ENCODE results near the gene SEPTIN3.

The SEPTIN3 gene, protein sequence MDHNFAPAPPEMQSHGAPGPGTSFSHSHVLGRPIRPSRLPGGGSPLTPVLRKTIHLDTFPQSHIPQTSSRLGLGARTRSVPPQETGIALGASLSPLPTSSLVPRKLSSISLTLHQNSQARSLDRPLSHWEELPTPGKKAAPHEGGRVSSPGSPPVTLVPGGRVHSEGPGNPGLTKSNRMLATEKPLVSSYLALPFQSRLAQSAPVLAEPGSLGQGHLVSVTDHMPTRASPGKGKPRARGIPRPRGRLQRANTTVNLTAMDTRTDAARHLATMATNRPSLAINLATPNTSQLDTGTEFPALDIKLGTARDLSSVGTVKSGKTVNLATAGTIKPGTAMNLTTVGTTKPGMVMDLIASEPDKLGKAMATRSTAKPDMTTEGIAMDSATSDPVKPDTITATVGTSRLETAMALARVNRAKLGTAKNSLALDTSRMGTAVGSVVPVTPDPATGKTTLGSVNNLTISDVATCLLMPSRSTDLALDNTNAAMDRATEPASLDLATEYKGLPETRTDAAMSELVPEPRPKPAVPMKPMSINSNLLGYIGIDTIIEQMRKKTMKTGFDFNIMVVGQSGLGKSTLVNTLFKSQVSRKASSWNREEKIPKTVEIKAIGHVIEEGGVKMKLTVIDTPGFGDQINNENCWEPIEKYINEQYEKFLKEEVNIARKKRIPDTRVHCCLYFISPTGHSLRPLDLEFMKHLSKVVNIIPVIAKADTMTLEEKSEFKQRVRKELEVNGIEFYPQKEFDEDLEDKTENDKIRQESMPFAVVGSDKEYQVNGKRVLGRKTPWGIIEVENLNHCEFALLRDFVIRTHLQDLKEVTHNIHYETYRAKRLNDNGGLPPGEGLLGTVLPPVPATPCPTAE

DNA sequence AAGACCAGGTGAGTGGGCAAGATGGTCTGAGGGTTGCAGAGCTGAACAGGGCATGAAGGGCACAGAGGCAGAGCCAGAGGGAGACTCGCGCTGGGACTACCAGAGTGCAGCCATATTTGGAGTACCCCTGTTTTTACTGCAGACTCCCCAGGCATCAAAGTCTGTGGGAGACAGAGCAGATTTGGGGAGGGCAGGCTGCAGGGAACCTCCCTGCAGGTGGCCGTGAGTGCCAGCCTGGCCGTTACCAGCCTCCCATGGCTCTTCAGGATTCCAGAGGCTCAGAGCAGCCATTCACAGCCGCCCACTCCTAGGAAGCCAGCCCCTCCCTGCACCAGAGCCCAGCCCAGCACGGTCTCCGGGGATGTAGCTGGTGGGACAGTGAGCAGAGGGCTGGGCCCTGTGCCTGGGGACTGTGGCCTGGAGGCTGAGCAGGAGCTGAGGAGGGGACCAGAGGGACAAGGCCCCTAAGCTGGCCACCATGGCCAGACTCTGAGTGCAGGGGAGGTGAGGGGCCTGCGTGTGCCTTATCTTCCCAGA lies at the start of gene SEPTIN3:
Gene SEPTIN3 (plus strand): TSS at position 334 of the 537 bp plus-strand sequence. CDS start 2,050 bp downstream, outside the sequence.
- no peak for DNase-seq (ENCODE audit: extremely low spot score)
- ChIA-PET POLR2A (interaction anchor here (0.8 to 1.5 kb wide), 3 partner anchors 23 to 122 kb away, joined by 3 to 4 read pairs (median 3); partner anchors contain the start of genes CENPM and NDUFA6), CTCF (interaction anchor here (0.9 kb wide), 1 partner anchor 144 kb away, joined by 5 read pairs; no protein-coding TSS in a partner anchor)
- no peak for TF ChIP-seq ELF4 (IDR thresholded peaks at IDR 0.05)
- no peak for TF ChIP-seq SUZ12 (IDR thresholded peaks at IDR 0.05)
- no peak for TF ChIP-seq LEF1 (IDR thresholded peaks at IDR 0.05; ENCODE audit: borderline replicate concordance)
- no peak for TF ChIP-seq HDGF (IDR thresholded peaks at IDR 0.05; ENCODE audit: borderline replicate concordance)
- TF ChIP-seq, protein P1, sequence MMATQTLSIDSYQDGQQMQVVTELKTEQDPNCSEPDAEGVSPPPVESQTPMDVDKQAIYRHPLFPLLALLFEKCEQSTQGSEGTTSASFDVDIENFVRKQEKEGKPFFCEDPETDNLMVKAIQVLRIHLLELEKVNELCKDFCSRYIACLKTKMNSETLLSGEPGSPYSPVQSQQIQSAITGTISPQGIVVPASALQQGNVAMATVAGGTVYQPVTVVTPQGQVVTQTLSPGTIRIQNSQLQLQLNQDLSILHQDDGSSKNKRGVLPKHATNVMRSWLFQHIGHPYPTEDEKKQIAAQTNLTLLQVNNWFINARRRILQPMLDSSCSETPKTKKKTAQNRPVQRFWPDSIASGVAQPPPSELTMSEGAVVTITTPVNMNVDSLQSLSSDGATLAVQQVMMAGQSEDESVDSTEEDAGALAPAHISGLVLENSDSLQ (IDR thresholded peaks at IDR 0.05) = no peak
- no peak for TF ChIP-seq ARNT (IDR thresholded peaks at IDR 0.05)
- TF ChIP-seq ZNF384 (IDR thresholded peaks at IDR 0.05) = no peak
- no peak for TF ChIP-seq BHLHE40 (IDR thresholded peaks at IDR 0.05; ENCODE audit: borderline replicate concordance)
- TF ChIP-seq NFRKB (IDR thresholded peaks at IDR 0.05) = no peak
- no peak for TF ChIP-seq L3MBTL2 (conservative IDR thresholded peaks at IDR 0.05)
- no peak for TF ChIP-seq SP1 (IDR thresholded peaks at IDR 0.05)
- no peak for TF ChIP-seq TARDBP (IDR thresholded peaks at IDR 0.05)
- no peak for TF ChIP-seq FOXM1 (IDR thresholded peaks at IDR 0.05; ENCODE audit: borderline replicate concordance)
- no peak for TF ChIP-seq FOXA1 (IDR thresholded peaks at IDR 0.05)
- TF ChIP-seq FOXK2 (IDR thresholded peaks at IDR 0.05) = no peak
- no peak for TF ChIP-seq CTBP1 (IDR thresholded peaks at IDR 0.05; ENCODE audit: borderline replicate concordance)

DNA sequence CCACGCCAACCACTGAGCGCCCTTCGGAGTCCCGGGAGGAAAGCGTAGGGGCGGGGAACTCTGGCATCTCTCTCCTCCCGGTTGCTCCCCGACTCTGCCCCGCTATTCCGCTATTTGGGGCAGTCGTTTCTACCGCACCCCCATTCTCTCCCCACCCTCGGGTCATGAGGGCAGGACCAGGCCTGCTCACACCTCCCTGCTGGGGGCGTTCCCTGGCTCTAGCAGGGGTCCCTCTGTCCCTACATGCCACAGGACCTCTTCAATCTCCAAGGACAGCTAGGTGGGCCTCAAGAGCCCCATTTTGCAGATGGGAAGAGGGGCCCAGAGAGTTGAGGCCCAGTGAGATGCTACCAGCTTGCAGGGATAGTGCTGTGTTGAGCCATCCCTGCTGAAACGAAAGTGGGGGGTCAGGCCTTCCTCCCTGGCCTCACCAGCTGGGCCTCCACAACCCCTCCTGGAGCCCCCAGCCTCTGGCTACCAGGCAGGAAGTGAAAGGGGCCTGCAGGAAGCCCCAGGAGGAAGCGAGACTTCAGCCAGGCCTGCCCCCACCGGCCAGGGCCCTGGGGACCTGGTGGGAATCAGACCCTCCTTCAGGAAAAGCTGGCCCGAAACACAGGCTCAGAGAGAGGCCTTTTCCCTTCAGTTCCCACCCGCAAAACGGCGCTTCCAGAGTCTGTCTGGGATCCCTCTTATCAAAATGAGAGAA lies 48.8 kb upstream of the SEPTIN3 start:
- TF ChIP-seq SUZ12 (IDR thresholded peaks at IDR 0.05) (no peak), ELF4 (IDR thresholded peaks at IDR 0.05) (no peak), ARNT (IDR thresholded peaks at IDR 0.05) (no peak), NFRKB (IDR thresholded peaks at IDR 0.05) (no peak), SP1 (IDR thresholded peaks at IDR 0.05) (no peak), BHLHE40 (IDR thresholded peaks at IDR 0.05; ENCODE audit: borderline replicate concordance) (no peak), FOXM1 (IDR thresholded peaks at IDR 0.05; ENCODE audit: borderline replicate concordance) (no peak), L3MBTL2 (conservative IDR thresholded peaks at IDR 0.05) (no peak), FOXA1 (IDR thresholded peaks at IDR 0.05) (no peak), ZNF384 (IDR thresholded peaks at IDR 0.05) (no peak), LEF1 (IDR thresholded peaks at IDR 0.05; ENCODE audit: borderline replicate concordance) (no peak), CTBP1 (IDR thresholded peaks at IDR 0.05; ENCODE audit: borderline replicate concordance) (no peak), FOXK2 (IDR thresholded peaks at IDR 0.05) (no peak), TARDBP (IDR thresholded peaks at IDR 0.05) (no peak), HDGF (IDR thresholded peaks at IDR 0.05; ENCODE audit: borderline replicate concordance) (no peak)
- TF ChIP-seq, protein P1 (IDR thresholded peaks at IDR 0.05) = no peak
- no peak for DNase-seq (ENCODE audit: extremely low spot score)
- CTCF ChIA-PET = no interaction called here
- POLR2A ChIA-PET = no interaction called here

DNA sequence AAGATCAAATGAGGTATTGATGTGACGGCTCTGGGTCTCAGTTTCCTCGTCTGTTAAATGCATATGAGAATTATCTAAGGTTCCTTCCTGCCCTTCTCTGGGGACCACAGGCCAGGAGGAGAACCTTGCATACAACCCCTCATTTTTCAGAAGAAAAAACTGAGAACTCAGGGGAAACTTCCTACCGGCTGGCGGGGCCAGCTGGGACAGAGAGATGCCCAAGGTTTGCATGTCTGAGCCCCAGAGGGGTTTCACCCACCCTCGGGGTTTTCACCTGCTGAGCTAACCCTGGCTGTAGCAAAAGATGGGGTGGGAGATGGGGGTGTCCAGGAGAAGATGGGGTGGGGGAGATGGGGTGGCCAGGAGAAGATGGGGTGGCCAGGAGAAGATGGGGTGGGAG lies 46.9 kb upstream of the SEPTIN3 start:
- POLR2A ChIA-PET = interaction anchor here (1.2 kb wide), 1 partner anchor 123 kb away, joined by 5 read pairs; no protein-coding TSS in a partner anchor
- no peak for DNase-seq (ENCODE audit: extremely low spot score)
- CTCF ChIA-PET = no interaction called here
- no peak for TF ChIP-seq CTBP1 (IDR thresholded peaks at IDR 0.05; ENCODE audit: borderline replicate concordance)
- TF ChIP-seq BHLHE40 (IDR thresholded peaks at IDR 0.05; ENCODE audit: borderline replicate concordance) = no peak
- no peak for TF ChIP-seq SP1 (IDR thresholded peaks at IDR 0.05)
- TF ChIP-seq TARDBP (IDR thresholded peaks at IDR 0.05) = no peak
- no peak for TF ChIP-seq FOXK2 (IDR thresholded peaks at IDR 0.05)
- no peak for TF ChIP-seq LEF1 (IDR thresholded peaks at IDR 0.05; ENCODE audit: borderline replicate concordance)
- no peak for TF ChIP-seq ZNF384 (IDR thresholded peaks at IDR 0.05)

DNA sequence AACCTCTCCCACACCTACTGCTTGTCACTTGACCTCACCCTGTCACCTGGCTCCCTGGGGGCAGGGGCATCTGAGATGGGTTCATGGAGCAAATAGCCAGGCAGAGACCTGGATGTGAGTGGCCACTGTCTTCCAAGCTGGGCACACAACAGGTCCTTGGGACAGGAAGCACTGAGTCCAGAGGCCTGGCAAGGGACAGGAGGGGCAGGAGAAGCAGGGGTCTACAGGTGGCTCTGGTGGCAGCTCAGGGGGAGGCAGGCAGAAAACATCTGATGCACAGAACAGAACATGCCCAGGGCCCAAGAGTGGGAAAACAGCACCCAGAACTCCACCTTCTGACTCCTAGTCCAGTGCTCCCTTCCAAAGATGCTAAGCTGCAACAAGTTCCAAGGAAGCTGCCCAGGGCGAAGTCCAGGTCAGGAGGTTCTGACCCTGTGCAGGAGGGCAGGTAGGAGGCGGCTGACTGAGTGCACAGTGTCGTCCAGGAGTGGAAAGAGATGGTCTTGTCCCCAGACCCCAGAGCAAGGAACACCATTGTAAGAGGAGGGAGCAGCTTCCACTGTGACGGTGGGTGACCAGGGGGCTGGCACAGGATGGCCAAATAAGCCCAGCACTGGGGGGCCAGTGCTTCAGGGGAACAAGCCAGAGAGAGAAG lies 46.2 kb upstream of the SEPTIN3 start:
- ChIA-PET POLR2A (interaction anchor here (1.2 to 2.2 kb wide), 3 partner anchors 8 to 123 kb away, joined by 4 to 8 read pairs (median 5); partner anchors contain the start of genes CENPM and SHISA8), CTCF (interaction anchor here (0.8 to 0.9 kb wide), 2 partner anchors 61 to 168 kb away, joined by 4 to 8 read pairs; no protein-coding TSS in a partner anchor)
- no peak for TF ChIP-seq LEF1 (IDR thresholded peaks at IDR 0.05; ENCODE audit: borderline replicate concordance)
- no peak for TF ChIP-seq FOXM1 (IDR thresholded peaks at IDR 0.05; ENCODE audit: borderline replicate concordance)
- no peak for TF ChIP-seq L3MBTL2 (conservative IDR thresholded peaks at IDR 0.05)
- no peak for TF ChIP-seq FOXA1 (IDR thresholded peaks at IDR 0.05)
- TF ChIP-seq ELF4 (IDR thresholded peaks at IDR 0.05) = no peak
- TF ChIP-seq, protein P1 (IDR thresholded peaks at IDR 0.05) = no peak
- no peak for TF ChIP-seq BHLHE40 (IDR thresholded peaks at IDR 0.05; ENCODE audit: borderline replicate concordance)
- TF ChIP-seq HDGF (IDR thresholded peaks at IDR 0.05; ENCODE audit: borderline replicate concordance) = no peak
- TF ChIP-seq NFRKB (IDR thresholded peaks at IDR 0.05) = no peak
- TF ChIP-seq CTBP1 (IDR thresholded peaks at IDR 0.05; ENCODE audit: borderline replicate concordance) = no peak
- DNase-seq (ENCODE audit: extremely low spot score) = no peak
